WTC11 (cell line): ENCODE measurements around the gene TMEM120B. TPM values are rescaled to one million over a fixed set of nuclear protein-coding genes. Genes with fewer than 3 reads are reported as not detected.
"Not testable (repeated sequence)": the region's sequence is repeated elsewhere in the genome, so short reads cannot be mapped to it uniquely, and the experiment has no call there.

Experiments used
- ATAC-seq: fragments of 200-7000 bp; cut with Tn5 transposase; 2 replicates; pipeline ENCODE4 v1.10.0; 2021; ENCODE audit warnings: mild to moderate bottlenecking, moderate library complexity
- CTCF ChIA-PET: fragments of 300-600 bp; sonication (Branson Sonifier 250); formaldehyde crosslinking; loops from one replicate; lab custom pipeline; 2021; ENCODE audit warnings: antibody characterized with exemption; lab: Charles Lee
- POLR2A ChIA-PET: fragments of 350-600 bp; sonication (Branson Sonifier 250); formaldehyde crosslinking; loops from one replicate; lab custom pipeline; 2021; ENCODE audit warnings: antibody characterized with exemption; lab: Charles Lee
- DNase-seq: peaks from one replicate; pipeline ENCODE4 v3.0.0; 2021; ENCODE audit warnings: low spot score
- H3K27ac Mint-ChIP-seq: 2 replicates; pipeline ENCODE4 v1.8.0; 2021; ENCODE audit warnings: mixed read lengths
- H3K27me3 Mint-ChIP-seq: 2 replicates; pipeline ENCODE4 v1.8.0; 2021; ENCODE audit warnings: low read depth, mild to moderate bottlenecking, moderate library complexity, mixed read lengths
- H3K36me3 Mint-ChIP-seq: 2 replicates; pipeline ENCODE4 v1.8.0; 2021; ENCODE audit warnings: mixed read lengths
- H3K4me1 Mint-ChIP-seq: 2 replicates; pipeline ENCODE4 v1.8.0; 2022; ENCODE audit warnings: mixed read lengths
- H3K4me3 Mint-ChIP-seq: 2 replicates; pipeline ENCODE4 v1.8.0; 2021; ENCODE audit warnings: mild to moderate bottlenecking, moderate library complexity, mixed read lengths
- H3K9me3 Mint-ChIP-seq: 2 replicates; pipeline ENCODE4 v1.8.0; 2021; ENCODE audit warnings: mixed read lengths
- ATF3 ChIP-seq: sonication (generic); formaldehyde crosslinking; conservative IDR thresholded peaks from 2 replicates; pipeline ENCODE4 v1.8.1; 2022; ENCODE audit warnings: mild to moderate bottlenecking, missing genetic modification reagents
- CREB1 ChIP-seq: sonication (generic); formaldehyde crosslinking; IDR thresholded peaks from 2 replicates; pipeline ENCODE4 v1.8.0; 2023; ENCODE audit warnings: mild to moderate bottlenecking, missing genetic modification reagents
- ETV6 ChIP-seq: sonication (generic); formaldehyde crosslinking; IDR thresholded peaks from 2 replicates; pipeline ENCODE4 v1.8.1; 2022; ENCODE audit warnings: mild to moderate bottlenecking, missing genetic modification reagents
- GTF2I ChIP-seq: fragments of 250-450 bp; sonication (Bioruptor Pico); conservative IDR thresholded peaks from 2 replicates; pipeline ENCODE4 v1.4.0; 2021; ENCODE audit warnings: mild to moderate bottlenecking
- OVOL2 ChIP-seq: fragments of 250-450 bp; sonication (Bioruptor Pico); IDR thresholded peaks from 2 replicates; pipeline ENCODE4 v1.9.0; 2021; ENCODE audit warnings: mild to moderate bottlenecking, borderline replicate concordance
- RELA ChIP-seq: sonication (generic); formaldehyde crosslinking; IDR thresholded peaks from 2 replicates; pipeline ENCODE4 v1.8.1; 2022; ENCODE audit warnings: missing genetic modification reagents, mild to moderate bottlenecking, borderline replicate concordance
- ZBTB43 ChIP-seq: sonication (generic); formaldehyde crosslinking; IDR thresholded peaks from 2 replicates; pipeline ENCODE4 v1.8.1; 2023; ENCODE audit warnings: mild to moderate bottlenecking, missing genetic modification reagents
- ZNF281 ChIP-seq: sonication (generic); formaldehyde crosslinking; IDR thresholded peaks from 2 replicates; pipeline ENCODE4 v1.8.0; 2023; ENCODE audit warnings: mild to moderate bottlenecking, missing genetic modification reagents
- ZNF532 ChIP-seq: fragments of 250-450 bp; sonication (Bioruptor Pico); IDR thresholded peaks from 2 replicates; pipeline ENCODE4 v1.9.0; 2021; ENCODE audit warnings: mild to moderate bottlenecking, borderline replicate concordance
- total RNA-seq: library from RNA; stranded (reverse); gene quantifications from 3 replicates; pipeline ENCODE4 v1.2.3, GENCODE V29; 2021

The TMEM120B gene
- total RNA-seq, 1 experiment from 2014 or later = 36.9 TPM

GRCh38 chr12:121789233-121789781 lies 76.8 kb downstream of the TMEM120B start:
- H3K27ac Mint-ChIP-seq = no peak overlapping the region
- ATAC-seq = no peak
- H3K4me3 Mint-ChIP-seq = no peak overlapping the region
- DNase-seq = no peak
- H3K9me3 Mint-ChIP-seq = no peaks in the 10 kb centered on the region
- CTCF ChIA-PET = interaction anchor here (0.6 to 9.9 kb wide), 5 partner anchors 11 to 104 kb away, joined by 3 to 227 read pairs (median 3); partner anchors contain the start of gene TMEM120B
- no peak for TF ChIP-seq CREB1
- no peak for TF ChIP-seq ZNF532 (CRISPR knock-in tag)
- no peak for TF ChIP-seq GTF2I (CRISPR knock-in tag)
- TF ChIP-seq ZBTB43 (CRISPR knock-in tag) = no peak
- TF ChIP-seq ZNF281 (CRISPR knock-in tag) = no peak
- H3K36me3 Mint-ChIP-seq = 0 out of 2 replicates have a peak, but pooled peaks cover 4% of the 10 kb centered on the region
- H3K4me1 Mint-ChIP-seq = peaks cover 14% of the 10 kb centered on the region
- POLR2A ChIA-PET = no interaction called here
- no peaks in the 10 kb centered on the region; the same call in 1 of the 2 replicates for H3K27me3 Mint-ChIP-seq

GRCh38 chr12:121789800-121790728 lies 77.5 kb downstream of the TMEM120B start:
- Mint-ChIP-seq H3K27ac (peak overlapping the region; percentile 86), H3K27me3 (no peaks in the 10 kb centered on the region; the same call in 1 of the 2 replicates), H3K36me3 (peaks cover 1% of the 10 kb centered on the region; the same call in 1 of the 2 replicates), H3K9me3 (no peaks in the 10 kb centered on the region), H3K4me1 (peaks cover 22% of the 10 kb centered on the region), H3K4me3 (no peak overlapping the region)
- POLR2A ChIA-PET = no interaction called here
- DNase-seq = no peak
- TF ChIP-seq ETV6 (CRISPR knock-in tag) (no peak), RELA (CRISPR knock-in tag) (no peak), OVOL2 (CRISPR knock-in tag) (no peak), ATF3 (no peak)
- ATAC-seq = no peak; the same call in 1 of the 2 replicates
- CTCF ChIA-PET = interaction anchor here (0.6 to 9.9 kb wide), 5 partner anchors 11 to 104 kb away, joined by 3 to 227 read pairs (median 3); partner anchors contain the start of gene TMEM120B

GRCh38 chr12:121790785-121791184 lies 78.2 kb downstream of the TMEM120B start:
- H3K36me3 Mint-ChIP-seq, ATAC-seq, H3K4me3 Mint-ChIP-seq, H3K27ac Mint-ChIP-seq, DNase-seq, H3K9me3 Mint-ChIP-seq, H3K27me3 Mint-ChIP-seq: not testable (repeated sequence)
- ChIA-PET POLR2A (interaction anchor here (0.9 kb wide), 1 partner anchor 21 kb away, joined by 3 read pairs; no protein-coding TSS in a partner anchor), CTCF (interaction anchor here (0.6 to 9.9 kb wide), 3 partner anchors 12 to 22 kb away, joined by 3 to 227 read pairs (median 14); no protein-coding TSS in a partner anchor)
- peaks cover 25% of the 10 kb centered on the region for H3K4me1 Mint-ChIP-seq
